ENCODE results near the gene LMF2. TPM values are rescaled to one million over a fixed set of nuclear protein-coding genes. Genes with fewer than 3 reads are reported as not detected.

LMF2 gene
- total RNA-seq, 1 experiment from 2014 or later, result 42.4 TPM

- ATAC-seq (no peak; the same call in 1 of the 2 replicates), DNase-seq (no peak)
- Histone ChIP-seq H3K79me2 (ENCODE audit: low read length) (no peaks in the 10 kb centered on the region), H3K27me3 (ENCODE audit: low read length) (no peaks in the 10 kb centered on the region), H3K27ac (ENCODE audit: low read length) (no peak overlapping the region), H3K9ac (ENCODE audit: low read length) (no peak overlapping the region), H3K36me3 (ENCODE audit: low read depth, low read length) (no peaks in the 10 kb centered on the region), H3K9me3 (ENCODE audit: low read length) (no peaks in the 10 kb centered on the region), H3K4me1 (ENCODE audit: insufficient read depth, low read length) (no peaks in the 10 kb centered on the region), H3F3A (ENCODE audit: low read length, unreplicated experiment) (no peaks in the 10 kb centered on the region), H2AFZ (ENCODE audit: low read length) (no peak overlapping the region), H4K20me1 (ENCODE audit: low read length) (no peaks in the 10 kb centered on the region), H3K4me2 (ENCODE audit: low read length) (no peak overlapping the region), H3K9me2 (replicated peaks; ENCODE audit: low read length) (no peaks in the 10 kb centered on the region), H3K4me3 (ENCODE audit: low read length) (no peak overlapping the region)
- CTCF ChIA-PET, result no interaction called here
- POLR2A ChIA-PET (ENCODE audit: unreplicated experiment), result no interaction called here
- no peak for TF ChIP-seq EZH2 (IDR thresholded peaks at IDR 0.05; ENCODE audit: low read length, unreplicated experiment)
- TF ChIP-seq CTCF (conservative IDR thresholded peaks at IDR 0.05; ENCODE audit: low read depth, low read length), result no peak
- TF ChIP-seq EZH2phosphoT487 (IDR thresholded peaks at IDR 0.05; ENCODE audit: borderline replicate concordance, low read length), result no peak
- intact Hi-C loops (cut with micrococcal nuclease), result no loop called here
- no TSS peak for BruUV-seq (replicated peaks)
Measured at GRCh38 chr22:50487290-50488005, 20.1 kb downstream of the LMF2 start.

- Histone ChIP-seq H3K9me3 (ENCODE audit: low read length) (no peaks in the 10 kb centered on the region), H3K27ac (ENCODE audit: low read length) (no peak within 1 kb of the TSS), H3K79me2 (ENCODE audit: low read length) (no peaks in the 10 kb centered on the region), H3K9ac (ENCODE audit: low read length) (no peak within 1 kb of the TSS), H2AFZ (ENCODE audit: low read length) (no peak within 1 kb of the TSS), H3K4me2 (ENCODE audit: low read length) (no peak within 1 kb of the TSS), H3K9me2 (replicated peaks; ENCODE audit: low read length) (no peaks in the 10 kb centered on the region), H3K4me3 (ENCODE audit: low read length) (no peak within 1 kb of the TSS), H3K4me1 (ENCODE audit: insufficient read depth, low read length) (no peaks in the 10 kb centered on the region), H3F3A (ENCODE audit: low read length, unreplicated experiment) (no peaks in the 10 kb centered on the region), H3K27me3 (ENCODE audit: low read length) (no peaks in the 10 kb centered on the region), H3K36me3 (ENCODE audit: low read depth, low read length) (no peaks in the 10 kb centered on the region), H4K20me1 (ENCODE audit: low read length) (no peaks in the 10 kb centered on the region)
- BruUV-seq (replicated peaks), result no TSS peak
- ChIA-PET POLR2A (ENCODE audit: unreplicated experiment) (no interaction called here), CTCF (no interaction called here)
- DNase-seq (no peak), ATAC-seq (peak; percentile 42)
- no peak for TF ChIP-seq EZH2 (IDR thresholded peaks at IDR 0.05; ENCODE audit: low read length, unreplicated experiment)
- TF ChIP-seq EZH2phosphoT487 (IDR thresholded peaks at IDR 0.05; ENCODE audit: borderline replicate concordance, low read length), result no peak
- no peak for TF ChIP-seq CTCF (conservative IDR thresholded peaks at IDR 0.05; ENCODE audit: low read depth, low read length)
- intact Hi-C loops (cut with micrococcal nuclease), result no loop called here
Measured at GRCh38 chr22:50486561-50487289, 20.8 kb downstream of the LMF2 start, which contains the start of gene MIOX. MIOX (plus strand) TSS chr22:50486859; CDS start chr22:50486898, 39 bp downstream.
